T-helper 9 cell (primary cell): ENCODE results near the gene ZCCHC3.
"Not testable (repeated sequence)": the region's sequence is repeated elsewhere in the genome, so short reads cannot be mapped to it uniquely, and the experiment has no call there.

Experiments used
- DNase-seq: peaks from one replicate; pipeline ENCODE4 v3.0.0-alpha.2; 2020

ZCCHC3 gene

DNA sequence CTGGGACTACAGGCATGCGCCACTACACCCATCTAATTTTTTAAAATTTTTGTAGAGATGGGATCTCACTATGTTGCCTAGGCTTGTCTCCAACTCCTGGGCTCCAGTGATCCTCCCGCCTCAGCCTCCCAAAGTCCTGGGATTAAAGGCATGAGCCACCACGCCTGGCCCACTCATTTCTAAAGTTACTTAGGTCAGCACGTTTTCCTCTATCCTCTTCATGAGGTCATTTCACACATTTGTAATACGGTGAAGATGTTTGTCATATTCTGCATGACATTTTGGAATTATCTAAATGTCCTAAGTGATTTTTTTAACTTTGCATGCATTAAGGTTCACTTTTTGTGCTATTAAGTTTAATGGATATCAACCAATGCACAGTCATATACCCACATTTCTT lies 16.0 kb downstream of the ZCCHC3 start:
- no peak for DNase-seq

DNA sequence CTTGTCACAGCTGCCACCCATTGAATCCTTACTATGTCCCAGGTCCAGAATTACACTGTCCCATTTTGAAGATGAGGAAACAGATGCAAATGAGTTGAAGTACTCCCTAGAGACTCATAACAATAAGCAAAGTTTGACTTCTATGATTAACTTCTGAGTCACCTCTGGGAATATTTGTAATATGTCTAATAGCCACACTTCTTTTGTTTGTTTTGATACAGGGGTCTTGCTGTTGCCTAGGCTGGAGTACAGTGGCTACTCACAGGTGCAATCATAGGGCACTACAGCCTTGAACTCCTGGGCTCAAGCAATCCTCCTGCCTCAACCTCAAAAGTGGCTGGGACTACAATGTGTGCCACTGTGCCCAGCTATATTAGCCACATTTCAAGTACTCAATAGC lies 16.6 kb downstream of the ZCCHC3 start:
- DNase-seq = no peak

DNA sequence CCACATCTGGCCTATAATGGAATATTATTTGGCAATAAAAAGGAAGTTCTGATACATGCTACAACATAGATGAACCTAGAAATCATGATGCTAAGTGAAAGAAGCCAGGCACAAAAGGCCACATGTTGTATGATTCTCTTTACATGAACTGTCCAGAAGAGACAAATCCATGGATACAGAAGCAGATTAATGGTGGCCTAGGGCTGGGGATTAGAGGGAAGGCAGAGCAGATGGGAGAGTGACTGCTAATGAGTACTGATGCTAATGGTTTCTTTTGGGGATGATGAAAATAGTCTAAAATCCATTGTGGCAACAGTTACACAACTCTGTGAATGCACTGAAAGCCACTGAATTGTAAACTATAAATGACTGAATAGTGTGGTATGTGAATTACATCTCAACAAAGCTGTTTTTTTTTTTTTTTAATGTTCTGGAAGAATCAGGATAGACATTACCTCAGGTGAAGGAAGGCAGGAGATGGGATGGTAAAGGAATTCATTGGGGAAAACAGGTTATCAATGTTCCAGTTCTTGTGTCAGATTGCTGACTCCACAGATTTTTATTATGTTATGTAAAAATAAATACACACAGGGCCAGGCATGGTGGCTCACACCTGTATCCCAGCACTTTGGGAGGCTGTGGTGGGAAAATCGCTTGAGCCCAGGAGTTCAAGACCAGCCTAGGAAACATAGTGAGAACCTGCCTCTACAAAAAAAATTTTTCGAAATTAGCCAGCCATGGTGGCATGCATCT lies 19.1 kb downstream of the ZCCHC3 start:
- no peak for DNase-seq

DNA sequence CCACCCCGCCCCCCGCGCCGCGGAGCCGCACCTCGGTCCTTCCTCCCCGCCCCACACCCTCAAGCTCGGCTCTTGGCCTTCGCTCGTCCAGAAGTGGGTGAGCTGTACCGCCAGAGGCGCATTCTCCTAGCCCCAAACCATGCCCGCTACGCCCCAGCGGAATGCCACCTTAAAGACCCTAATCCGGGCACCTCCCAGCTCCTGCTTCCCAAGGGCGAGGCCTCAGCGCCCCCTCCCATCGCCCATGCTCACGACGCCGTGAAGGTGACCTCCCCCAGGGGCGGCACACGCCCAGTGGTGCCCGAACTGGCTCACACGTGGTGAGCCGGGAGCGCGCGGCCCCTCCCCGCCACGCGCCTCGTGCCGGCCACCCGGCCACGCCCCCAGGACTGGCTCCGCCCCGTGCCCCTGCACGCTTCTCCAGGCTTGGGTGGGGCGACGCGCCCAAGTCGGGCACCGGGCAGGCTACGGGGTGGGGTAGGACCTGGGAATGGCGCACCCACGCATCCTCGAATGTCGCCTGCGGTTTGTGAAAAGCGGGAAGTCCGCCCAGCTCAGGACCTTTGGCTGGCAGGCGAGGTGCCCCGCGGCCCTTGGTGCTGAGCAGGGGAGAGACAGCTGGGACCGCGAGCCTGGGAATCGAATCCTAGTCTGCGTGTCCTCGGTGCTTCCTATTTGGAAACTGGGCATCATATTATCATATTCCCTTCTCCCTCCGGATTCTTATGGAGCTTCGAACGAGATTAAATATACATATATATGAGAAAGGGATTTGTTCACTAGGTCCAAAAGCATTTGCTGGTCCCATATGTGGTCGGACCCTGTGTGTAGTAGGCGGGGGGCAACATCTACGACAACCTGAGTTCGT lies 27.0 kb downstream of the ZCCHC3 start:
- peak; percentile 85 for DNase-seq

DNA sequence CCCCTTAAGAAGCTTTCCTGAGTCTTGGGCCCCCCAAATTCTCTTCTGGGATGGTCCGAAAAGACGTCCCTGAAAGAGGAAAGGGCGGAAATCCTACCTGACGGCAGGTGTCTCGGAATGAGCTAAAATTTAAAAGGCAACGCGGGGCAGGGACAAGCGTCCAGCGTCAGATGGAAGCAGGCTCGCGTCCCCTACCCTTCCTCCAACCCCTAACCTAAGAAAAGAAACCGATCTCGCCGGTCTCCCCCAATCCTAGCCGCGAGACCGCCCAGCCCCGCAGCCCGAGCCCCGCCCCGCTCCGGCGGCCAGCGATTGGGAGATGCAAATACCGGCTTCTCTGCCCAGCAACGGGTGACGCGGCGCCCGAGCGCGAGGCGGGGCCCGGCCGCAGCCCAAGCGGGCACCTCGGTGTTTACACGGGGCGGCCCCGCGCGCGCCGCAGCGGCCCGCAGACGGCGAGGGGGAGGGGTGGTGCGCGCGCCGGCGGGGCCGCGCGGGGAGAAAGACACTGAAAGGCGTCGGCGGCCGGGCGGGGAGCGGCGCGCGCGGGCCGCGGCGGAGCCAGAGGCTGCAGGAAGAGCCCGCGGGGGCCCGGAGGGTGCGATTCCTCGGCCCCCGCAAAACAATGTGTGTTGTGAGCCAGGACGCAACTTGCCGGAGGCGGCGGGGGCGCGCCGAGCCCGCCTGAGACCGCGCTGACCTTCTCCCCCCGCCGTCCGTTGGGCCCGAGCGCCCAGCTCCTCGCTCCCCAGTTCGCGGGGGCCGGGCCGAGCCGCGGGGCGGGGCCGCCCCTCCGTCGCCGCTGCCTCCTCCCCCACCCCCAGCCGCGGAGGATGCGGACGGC lies 27.9 kb downstream of the ZCCHC3 start, which contains the start of gene SOX12:
TSS of gene SOX12 (plus strand) at position 508 of the 844 bp plus-strand sequence. CDS start 373 bp downstream, outside the sequence.
- DNase-seq = peak; percentile 98

DNA sequence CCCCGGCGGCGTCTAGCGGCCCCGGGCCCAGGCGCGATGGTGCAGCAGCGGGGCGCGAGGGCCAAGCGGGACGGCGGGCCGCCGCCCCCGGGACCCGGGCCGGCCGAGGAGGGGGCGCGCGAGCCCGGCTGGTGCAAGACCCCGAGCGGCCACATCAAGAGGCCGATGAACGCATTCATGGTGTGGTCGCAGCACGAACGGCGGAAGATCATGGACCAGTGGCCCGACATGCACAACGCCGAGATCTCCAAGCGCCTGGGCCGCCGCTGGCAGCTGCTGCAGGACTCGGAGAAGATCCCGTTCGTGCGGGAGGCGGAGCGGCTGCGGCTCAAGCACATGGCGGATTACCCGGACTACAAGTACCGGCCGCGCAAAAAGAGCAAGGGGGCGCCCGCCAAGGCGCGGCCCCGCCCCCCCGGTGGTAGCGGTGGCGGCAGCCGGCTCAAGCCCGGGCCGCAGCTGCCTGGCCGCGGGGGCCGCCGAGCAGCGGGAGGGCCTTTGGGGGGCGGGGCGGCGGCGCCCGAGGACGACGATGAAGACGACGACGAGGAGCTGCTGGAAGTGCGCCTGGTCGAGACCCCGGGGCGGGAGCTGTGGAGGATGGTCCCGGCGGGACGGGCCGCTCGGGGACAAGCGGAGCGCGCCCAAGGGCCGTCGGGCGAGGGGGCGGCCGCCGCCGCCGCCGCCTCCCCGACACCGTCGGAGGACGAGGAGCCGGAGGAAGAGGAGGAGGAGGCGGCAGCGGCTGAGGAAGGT lies 28.7 kb downstream of the ZCCHC3 start:
- DNase-seq = peak; percentile 39

DNA sequence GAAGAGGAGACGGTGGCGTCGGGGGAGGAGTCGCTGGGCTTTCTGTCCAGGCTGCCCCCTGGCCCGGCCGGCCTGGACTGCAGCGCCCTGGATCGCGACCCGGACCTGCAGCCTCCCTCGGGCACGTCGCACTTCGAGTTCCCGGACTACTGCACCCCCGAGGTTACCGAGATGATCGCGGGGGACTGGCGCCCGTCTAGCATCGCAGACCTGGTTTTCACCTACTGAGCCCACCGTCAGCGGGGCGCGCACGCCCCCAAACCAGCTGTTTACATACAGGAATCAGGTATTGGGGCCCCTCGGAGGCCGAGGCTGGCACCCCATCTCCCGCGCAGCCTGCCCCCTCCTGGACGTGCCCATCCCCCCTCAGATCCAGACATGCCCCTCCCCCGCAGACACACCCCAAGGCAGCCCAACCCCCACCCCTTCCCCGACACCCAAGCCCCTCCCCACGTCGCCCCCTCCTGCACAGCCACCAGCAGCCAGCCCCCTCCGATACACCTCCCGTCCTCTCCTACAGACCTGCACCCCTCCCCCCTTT lies 29.3 kb downstream of the ZCCHC3 start:
- DNase-seq = no peak

DNA sequence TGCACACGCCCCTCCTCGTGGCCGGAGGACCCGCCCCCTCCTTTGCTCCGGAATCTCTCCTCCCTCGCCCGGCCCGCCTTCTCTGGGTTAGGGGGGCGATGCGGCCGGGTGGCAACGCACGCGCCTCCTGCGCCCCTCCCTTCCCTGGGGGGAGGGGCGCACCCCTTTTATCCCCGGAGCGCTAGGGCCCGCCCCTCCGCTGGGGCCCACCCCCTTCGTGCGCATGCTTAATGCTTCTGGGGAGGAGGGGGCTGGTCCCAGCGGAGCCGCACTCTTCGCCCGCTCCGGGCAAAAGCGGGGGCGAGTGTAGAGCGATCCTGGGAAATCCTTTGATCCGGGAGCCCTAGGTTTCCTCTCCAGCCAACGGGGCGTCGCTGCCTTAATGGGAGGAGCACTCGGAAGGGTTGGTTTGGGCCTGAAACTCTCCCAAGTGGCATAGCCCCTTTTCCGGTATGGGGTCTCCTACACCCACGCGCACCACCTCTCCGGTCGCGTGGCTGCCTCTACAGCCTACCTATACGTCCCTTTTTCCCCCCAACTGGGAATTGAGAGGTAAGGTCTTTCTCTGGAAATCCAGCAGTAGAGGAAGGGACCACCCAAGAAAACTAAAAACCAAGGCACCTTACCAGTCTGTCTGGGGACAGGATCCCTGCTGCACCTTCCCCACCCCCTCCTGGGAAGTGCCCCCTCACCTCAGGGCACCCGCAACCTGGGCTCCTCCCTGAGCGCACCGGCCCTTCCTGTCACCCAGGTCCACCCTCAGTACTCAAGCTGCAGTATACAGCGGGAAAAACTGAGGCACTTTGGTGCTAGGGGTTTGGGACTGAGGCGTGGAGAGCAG lies 30.0 kb downstream of the ZCCHC3 start:
- DNase-seq = peak; percentile 57

DNA sequence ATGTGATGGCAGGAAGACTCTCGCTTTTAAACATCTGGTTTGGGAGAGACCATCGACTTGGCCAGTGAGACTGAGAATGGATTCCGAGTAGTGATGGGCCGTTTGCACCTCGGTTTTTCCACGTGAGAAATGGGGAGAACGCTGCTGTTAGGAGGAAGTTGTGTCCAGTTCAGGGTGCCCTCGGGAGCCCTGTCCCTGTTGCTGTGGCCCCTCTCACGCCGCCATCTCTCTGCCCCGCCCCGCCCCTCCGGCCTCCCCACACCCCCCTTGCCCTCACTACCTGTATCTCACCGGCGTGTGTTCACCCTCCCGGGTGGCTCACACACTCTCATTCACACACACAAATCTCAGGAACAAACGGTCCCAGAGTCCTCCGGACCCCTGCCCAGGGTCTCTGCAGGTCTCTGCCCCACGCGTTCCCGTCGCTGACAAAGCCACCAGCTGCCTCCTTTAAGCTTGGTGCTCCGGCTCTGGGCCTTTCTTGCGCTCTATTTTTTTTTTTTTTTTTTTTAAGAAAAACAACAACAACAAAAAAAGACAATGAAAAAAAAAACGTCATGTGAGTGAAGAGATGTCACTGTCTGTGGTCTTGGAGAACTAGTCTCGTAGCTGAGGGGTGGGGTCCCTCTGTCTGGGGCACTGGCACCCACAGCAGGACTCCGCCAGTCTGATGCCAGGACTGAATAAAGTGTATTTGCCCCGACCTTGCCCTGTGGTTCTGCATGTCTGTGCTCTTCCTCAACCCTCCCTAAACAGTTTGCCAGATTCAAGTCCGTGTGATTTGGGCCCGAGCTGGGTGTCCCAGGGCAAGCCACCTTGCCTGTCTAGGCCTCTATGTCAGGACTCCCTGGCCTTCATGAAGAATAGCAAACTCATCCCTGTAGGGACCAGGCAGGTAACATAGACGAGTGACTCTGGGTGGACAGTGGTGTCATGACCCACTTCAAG lies 30.9 kb downstream of the ZCCHC3 start:
- DNase-seq = no peak

DNA sequence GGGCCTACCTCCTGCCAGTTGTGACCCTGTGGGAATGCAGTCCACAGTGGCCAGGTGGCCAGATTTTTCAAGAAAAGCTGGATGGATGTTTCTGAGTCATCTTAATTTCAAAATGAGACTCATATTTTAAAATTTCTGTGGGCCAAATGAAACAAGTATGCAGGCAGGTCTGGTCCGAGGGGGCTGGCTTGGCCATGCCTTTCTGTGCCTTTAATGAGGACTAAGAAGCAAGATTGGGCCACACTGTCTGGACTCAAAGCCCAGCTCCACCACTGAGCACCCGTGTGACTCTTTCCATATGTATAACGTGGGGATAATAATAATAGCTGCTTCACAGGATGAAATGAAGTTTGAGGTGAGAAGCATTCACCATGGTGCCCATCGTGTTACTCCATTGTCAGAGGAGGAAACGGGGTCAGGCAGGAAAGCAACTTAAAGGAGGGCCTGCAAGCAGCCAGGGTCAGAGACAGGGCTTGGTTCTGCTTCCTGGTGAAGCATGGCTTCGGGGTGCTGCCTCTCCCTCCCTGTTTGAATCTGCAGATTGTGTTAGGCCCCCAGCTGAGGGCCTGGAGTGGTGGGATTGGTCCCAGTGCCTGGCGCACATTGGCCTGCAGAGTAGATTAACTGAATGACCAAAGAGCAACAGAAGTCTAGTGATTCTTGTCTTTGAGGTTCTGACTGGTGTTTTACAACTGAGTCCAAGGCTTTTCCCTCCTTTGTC lies 31.8 kb downstream of the ZCCHC3 start:
- DNase-seq = no peak

DNA sequence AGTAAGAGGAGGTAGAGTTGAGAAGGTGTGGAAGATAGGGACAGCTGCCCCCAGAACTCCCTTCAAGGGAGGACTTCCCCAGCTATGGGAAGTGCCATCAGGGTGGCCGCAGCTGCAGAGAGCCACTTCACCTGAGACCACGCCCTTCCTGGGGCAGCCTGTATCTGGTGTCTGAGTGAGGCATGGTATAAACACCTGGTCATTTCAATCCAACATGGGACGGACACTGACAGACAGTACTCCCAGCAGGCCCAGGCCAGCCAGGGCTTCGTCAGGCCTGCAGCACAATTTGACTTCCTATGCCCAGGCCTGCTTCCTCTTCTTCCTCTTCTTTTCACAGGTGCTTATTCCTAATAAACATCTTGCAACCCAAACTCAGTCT lies 32.5 kb downstream of the ZCCHC3 start:
- no peak for DNase-seq

DNA sequence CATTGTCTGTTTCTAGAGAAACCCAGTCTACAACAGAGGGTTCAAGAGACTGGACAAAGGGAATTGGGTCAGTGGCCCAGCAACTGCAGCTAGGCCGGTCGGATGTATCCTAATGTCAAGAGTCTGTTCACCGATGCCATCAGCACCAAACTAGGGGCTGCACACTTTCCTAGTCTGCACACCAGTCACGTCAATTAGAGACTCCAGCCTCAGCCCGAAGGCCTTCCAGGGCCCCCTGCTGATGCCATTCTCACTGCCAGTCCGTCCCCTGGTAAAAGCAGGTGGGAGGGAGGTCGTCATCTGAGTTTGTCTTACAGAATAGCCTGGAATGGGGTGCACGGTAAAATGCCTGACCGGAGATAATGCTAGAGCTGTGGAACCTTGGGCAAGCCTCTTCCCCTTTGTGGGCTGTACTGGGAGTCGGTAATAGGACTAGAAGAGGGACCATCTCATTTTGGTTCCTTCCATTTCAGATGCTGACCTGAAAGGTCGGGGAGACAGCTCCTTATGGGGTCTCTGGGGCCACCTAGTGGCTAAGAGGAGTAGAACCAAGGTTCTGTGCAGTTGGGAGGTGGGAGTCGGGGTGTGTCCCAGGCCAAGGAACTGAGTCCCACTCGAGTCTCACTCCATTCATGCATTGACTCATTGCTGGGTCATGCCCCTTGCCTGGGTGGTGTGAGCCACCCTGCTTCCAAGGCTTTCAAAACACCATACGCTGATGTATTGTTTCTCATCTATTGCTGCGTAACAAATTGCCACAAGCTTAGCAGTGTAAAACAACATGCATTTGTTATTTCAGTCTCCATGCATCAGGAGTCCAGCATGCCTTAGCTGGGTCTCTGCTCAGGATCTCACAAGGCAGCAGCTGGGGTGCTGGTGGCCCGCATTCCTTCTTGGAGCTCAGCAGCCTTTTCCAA lies 33.1 kb downstream of the ZCCHC3 start:
- DNase-seq = peak; percentile 45

DNA sequence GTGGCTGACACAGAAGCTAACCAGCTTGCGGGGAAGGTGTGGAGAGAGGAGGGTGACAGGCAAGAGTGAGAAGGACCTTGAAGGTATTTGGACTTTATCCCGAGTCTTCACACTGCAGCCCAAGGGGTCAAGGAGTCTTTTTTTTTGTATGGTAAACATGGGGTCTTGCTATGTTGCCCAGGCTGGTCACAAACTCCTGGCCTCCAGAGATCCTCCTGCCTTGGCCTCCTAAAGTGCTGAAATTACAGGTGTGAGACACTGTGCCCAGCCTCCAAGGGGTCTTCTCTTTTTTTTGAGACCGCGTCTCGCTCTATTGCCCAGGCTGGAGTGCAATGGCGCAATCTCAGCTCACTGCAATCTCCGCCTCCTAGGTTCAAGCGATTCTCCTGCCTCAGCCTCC lies 37.2 kb downstream of the ZCCHC3 start:
- DNase-seq = no peak

DNA sequence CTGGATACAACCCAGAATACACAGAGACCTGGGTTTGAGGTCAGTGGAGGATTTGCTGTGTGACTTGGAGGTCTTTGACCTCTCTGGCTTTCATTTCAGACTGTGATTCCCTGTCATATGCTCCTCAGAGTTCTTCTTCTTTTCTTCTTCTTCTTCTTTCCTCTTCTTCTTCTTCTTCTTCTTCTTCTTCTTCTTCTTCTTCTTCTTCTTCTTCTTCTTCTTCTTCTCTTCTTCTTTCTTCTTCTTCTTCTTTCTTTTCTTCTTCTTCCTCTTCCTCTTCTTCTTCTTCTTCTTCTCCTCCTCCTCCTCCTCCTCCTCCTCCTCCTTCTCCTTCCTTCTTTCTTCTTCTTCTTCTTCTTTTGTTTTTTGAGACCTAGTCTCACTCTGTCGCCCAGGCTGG lies 38.7 kb downstream of the ZCCHC3 start:
- DNase-seq = not testable (repeated sequence)

DNA sequence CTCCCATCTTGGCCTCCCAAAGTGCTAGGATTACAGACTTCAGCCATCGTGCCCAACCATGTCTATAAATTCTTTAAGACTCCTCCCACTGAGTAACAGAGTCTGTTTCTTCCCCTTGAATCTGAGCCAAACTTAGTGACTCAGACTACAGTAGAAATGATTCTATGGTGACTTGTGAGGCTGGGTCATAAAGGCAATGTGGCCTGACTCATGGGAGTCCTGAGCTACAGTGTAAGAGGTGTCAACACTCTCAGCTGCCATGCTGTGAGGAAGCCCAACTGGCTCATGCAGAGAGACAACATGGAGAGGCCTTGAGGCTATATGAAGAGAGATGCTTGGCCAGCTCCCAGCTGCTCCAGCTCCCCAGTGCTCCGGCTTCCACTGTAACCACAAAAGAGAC lies 44.3 kb downstream of the ZCCHC3 start:
- DNase-seq = no peak

DNA sequence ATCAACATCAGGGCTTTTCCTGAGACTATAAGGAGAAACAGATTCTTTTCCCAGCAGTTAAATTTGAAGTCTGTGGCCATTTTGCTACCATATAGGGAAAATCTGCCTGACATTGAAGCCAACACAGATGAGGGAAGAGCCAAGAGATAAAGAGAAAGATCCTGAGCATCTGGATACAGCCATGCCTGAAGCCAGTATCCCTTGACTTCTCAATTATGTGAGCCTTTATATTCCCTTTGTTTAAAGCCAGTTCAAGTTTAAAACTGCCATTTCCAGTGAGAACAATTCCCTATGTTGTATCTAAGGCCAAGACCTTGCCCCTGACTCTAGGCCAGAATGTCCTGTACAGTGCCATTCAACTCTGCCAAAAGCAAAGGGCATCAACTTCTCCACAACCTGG lies 45.7 kb downstream of the ZCCHC3 start:
- no peak for DNase-seq

DNA sequence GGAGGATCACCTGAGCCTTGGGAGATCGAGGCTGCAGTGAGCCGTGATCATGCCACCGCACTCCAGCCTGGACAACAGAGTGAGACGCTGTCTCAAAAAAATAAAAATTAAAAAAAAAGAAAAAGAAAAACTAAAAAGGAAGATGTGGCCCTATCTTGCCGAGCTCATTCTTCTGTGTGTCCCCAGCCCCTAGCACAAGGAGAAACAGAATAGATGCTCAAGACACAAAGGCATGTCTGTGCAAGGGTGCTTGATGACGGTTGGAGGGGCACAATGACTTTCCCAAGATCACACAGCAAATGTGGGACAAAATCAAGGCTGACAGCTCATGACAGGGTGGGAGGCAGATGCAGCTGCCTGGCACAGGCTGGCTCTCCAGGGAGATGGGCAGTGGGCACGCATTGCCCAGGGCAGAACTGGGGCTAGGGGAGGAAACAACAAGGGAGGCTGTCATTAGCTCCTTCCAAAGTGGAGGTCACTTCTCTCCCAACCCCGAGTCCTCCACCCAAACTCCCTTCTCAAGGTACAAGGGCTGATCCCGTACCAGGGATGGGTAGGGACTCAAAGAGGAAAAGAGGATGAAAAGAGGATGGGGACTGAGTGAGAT lies 48.8 kb downstream of the ZCCHC3 start:
- DNase-seq = no peak
